ENCODE measurements around the gene C1QB. TPM values are rescaled to one million over a fixed set of nuclear protein-coding genes. Genes with fewer than 3 reads are reported as not detected.

C1QB gene
- total and polyA plus RNA-seq, 2 of the 4 experiments (the other 2 are of a cell fraction): not detected

GRCh38 chr1:22607154-22607553 lies 45.9 kb upstream of the C1QB start:
- Histone ChIP-seq H4K8ac (ENCODE audit: low read depth in 2 of 2, low read length in 2 of 2) (no peak overlapping the region), H3K9me3 (ENCODE audit: control insufficient read depth, insufficient read depth, low read length) (no peaks in the 10 kb centered on the region), H2AK5ac (ENCODE audit: low read depth, low read length) (no peak overlapping the region), H3K4me2 (ENCODE audit: low read depth, low read length) (no peak overlapping the region), H2AK9ac (replicated peaks; ENCODE audit: low read depth, low read length, poor library complexity) (no peak overlapping the region), H3K9ac (ENCODE audit: low read depth, low read length) (no peak overlapping the region), H3K23ac (ENCODE audit: low read depth, low read length) (no peak overlapping the region), H2BK120ac (ENCODE audit: low read depth, low read length) (no peak overlapping the region), H2BK15ac (ENCODE audit: low read depth, low read length) (no peak overlapping the region), H4K5ac (ENCODE audit: low read depth, low read length) (no peak overlapping the region), H3K27ac (ENCODE audit: insufficient read depth, low read length) (no peak overlapping the region), H3K18ac (ENCODE audit: low read depth, low read length) (no peak overlapping the region), H3K4me3 (ENCODE audit: insufficient read depth, low read depth, low read length) (no peak overlapping the region), H2AFZ (replicated peaks; ENCODE audit: low read length, poor library complexity) (no peak overlapping the region), H3K9me1 (ENCODE audit: insufficient read depth, low read length) (no peaks in the 10 kb centered on the region), H3K4me1 (ENCODE audit: control insufficient read depth, insufficient read depth, low read length) (no peaks in the 10 kb centered on the region), H4K91ac (ENCODE audit: insufficient read depth, low read depth, low read length) (no peak overlapping the region), H3K36me3 (ENCODE audit: control insufficient read depth, insufficient read depth, low read length) (no peaks in the 10 kb centered on the region), H3K56ac (ENCODE audit: extremely low read depth, insufficient read depth, low read length) (no peak overlapping the region), H3K79me1 (ENCODE audit: low read depth in 1 of 2, low read length in 2 of 2) (no peaks in the 10 kb centered on the region), H3K4ac (ENCODE audit: low read depth, low read length) (no peak overlapping the region), H3K14ac (replicated peaks; ENCODE audit: low read depth, low read length) (no peak overlapping the region), H3K27me3 (ENCODE audit: control insufficient read depth, insufficient read depth, low read length) (peaks cover 41% of the 10 kb centered on the region), H4K20me1 (ENCODE audit: insufficient read depth, low read length) (peaks cover 4% of the 10 kb centered on the region; the same call in 1 of the 2 replicates), H2BK5ac (ENCODE audit: low read depth, low read length, poor library complexity, severe bottlenecking) (no peak overlapping the region), H2BK20ac (ENCODE audit: low read depth, low read length) (no peak overlapping the region)
- no peak; the same call in 1 of the 2 replicates for ATAC-seq (ENCODE audit: low read depth)
- DNase-seq: no peak
- intact Hi-C loops (cut with micrococcal nuclease) (no loop called here), dilution Hi-C loops (cut with HindIII; ENCODE audit: low sequenced_read_pairs, unreplicated experiment) (no loop called here), in situ Hi-C loops (cut with MboI; ENCODE audit: low sequenced_read_pairs) (no loop called here)
- POLR2A ChIA-PET (ENCODE audit: unreplicated experiment): no interaction called here
- CTCF ChIA-PET: no interaction called here
- no peak for TF ChIP-seq ELK1 (IDR thresholded peaks at IDR 0.05; ENCODE audit: borderline replicate concordance, low read depth, low read length)
- TF ChIP-seq MAZ (IDR thresholded peaks at IDR 0.05; ENCODE audit: borderline replicate concordance, low read depth, low read length): peak; percentile 71; the same call in 1 of the 2 replicates
- no TSS peak for BruUV-seq (replicated peaks)
- WGBS, 2 experiments (ENCODE audit: extremely low coverage in 2 of 2, insufficient read length in 1 of 2): 17% methylated on average over 4 of the region's 10 CpGs; no CpG with 5 or more reads in 1 of the 2 experiments
